Measurements from ENCODE around the gene SEMA4D.

GRCh38 chr9:89461265-89461664 lies 36.6 kb downstream of the SEMA4D start:
- TF ChIP-seq CTCF (IDR thresholded peaks at IDR 0.05; ENCODE audit: poor library complexity, severe bottlenecking) = no peak
- no peak for TF ChIP-seq POLR2AphosphoS5 (IDR thresholded peaks at IDR 0.05)
- no peak for TF ChIP-seq EP300 (conservative IDR thresholded peaks at IDR 0.05; ENCODE audit: poor library complexity, severe bottlenecking)
- TF ChIP-seq RAD21 (conservative IDR thresholded peaks at IDR 0.05) = no peak
- TF ChIP-seq TAF1 (IDR thresholded peaks at IDR 0.05; ENCODE audit: low read depth) = no peak
